Pancreas (tissue), 10 donors: Measurements from ENCODE around the gene FHDC1. TPM values are rescaled to one million over a fixed set of nuclear protein-coding genes. Genes with fewer than 3 reads are reported as not detected.

Source experiments
- ATAC-seq, 4 donors: fragments of 200-7000 bp; cut with Tn5 transposase; one replicate each; pipeline versions ENCODE4 v1.8.0 to v1.9.1; 2020; ENCODE audit warnings: mild to moderate bottlenecking in 4 of 4, moderate library complexity in 4 of 4
- DNase-seq, 6 donors: peaks; one replicate each; pipeline ENCODE4 v3.0.0-alpha.2; 2020
- FAIRE-seq: peaks from 2 replicates; lab custom pipeline; 2012; peaks lifted over from hg19 to GRCh38; lab: Jason Lieb, UNC
- H3K27ac ChIP-seq, 4 donors: fragments of 200-600 bp; sonication (generic); 1 replicate in 3 of 4; 2 replicates in 1 of 4; pipeline versions ENCODE4 v1.5.0 to v1.8.0; 2020
- H3K27me3 ChIP-seq, 4 donors: fragments of 200-600 bp; one replicate each; pipeline ENCODE4 v1.8.0; 2021
- H3K36me3 ChIP-seq, 3 donors: fragments of 200-600 bp; sonication (generic) in 1 of 3; one replicate each; pipeline versions ENCODE4 v1.5.0 to v1.8.0; 2020 to 2021
- H3K4me1 ChIP-seq, 3 donors: fragments of 200-600 bp; one replicate each; pipeline ENCODE4 v1.8.0; 2021
- H3K4me3 ChIP-seq, 4 donors: fragments of 200-600 bp; sonication (generic) in 2 of 4; one replicate each; pipeline versions ENCODE4 v1.5.0 to v1.8.0; 2020 to 2021
- H3K9me3 ChIP-seq, 4 donors: fragments of 200-600 bp; one replicate each; pipeline ENCODE4 v1.8.0; 2021
- WGBS, 2 donors: extraction: QIAGEN DNeasy Blood & Tissue Kit; methylation state at CpG; one replicate each; pipeline ENCODE4 v1.1.7; 2013; 5-methylcytosine and 5-hydroxymethylcytosine counted together
- intact Hi-C, 3 donors: fragments of 100-400 bp; cut with DNase I; formaldehyde crosslinking; loops; one replicate each; pipeline versions ENCODE4 v1.11.1 to v1.14.2; 2022
- polyA plus RNA-seq, 2 donors: library from polyadenylated mRNA; stranded (reverse); fragments of 200-250 nt; gene quantifications; one replicate each; pipeline ENCODE4 v1.2.3, GENCODE V29; 2013
- total RNA-seq, 6 donors: library from RNA; stranded (reverse); fragmentation: NEBNext Ultra II Directional in 4 of 6; extraction: Animal tissue kit (Norgen Biotek cat#: 25700) in 4 of 6; gene quantifications; one replicate each; pipeline versions ENCODE4 v1.2.1 to v1.2.4, GENCODE V29; 2021 to 2023
- TF ChIP-seq, protein P1 (sequence below), 4 donors: fragments of 200-600 bp; sonication (generic) in 3 of 4; IDR thresholded peaks; one replicate each; pipeline versions ENCODE4 v1.5.0 to v1.8.0; 2021; ENCODE audit warnings: antibody characterized with exemption in 4 of 4
- donor health status: healthy with polysubstance abuse.
- donor health status: DM: no; HTN: no; CAD: no; lungs with moderate emphysema.
- donor health status: DM: no; HTN: no; CAD: no.
- donor health status: control.
- donor health status: control.
- donor health status: Bipolar disorder and iron deficiency.
- donor health status: DM: yes; HTN: yes; CAD: no.
- donor health status: DM: no; HTN: no; CAD: no.
- donor health status: DM: no; HTN: no; CAD: no.
- donor health status: DM: yes; HTN: yes; CAD: no.

The FHDC1 gene
- total and polyA plus RNA-seq, 8 donors = 0.68 to 1.5 (median 1.0) TPM

DNA sequence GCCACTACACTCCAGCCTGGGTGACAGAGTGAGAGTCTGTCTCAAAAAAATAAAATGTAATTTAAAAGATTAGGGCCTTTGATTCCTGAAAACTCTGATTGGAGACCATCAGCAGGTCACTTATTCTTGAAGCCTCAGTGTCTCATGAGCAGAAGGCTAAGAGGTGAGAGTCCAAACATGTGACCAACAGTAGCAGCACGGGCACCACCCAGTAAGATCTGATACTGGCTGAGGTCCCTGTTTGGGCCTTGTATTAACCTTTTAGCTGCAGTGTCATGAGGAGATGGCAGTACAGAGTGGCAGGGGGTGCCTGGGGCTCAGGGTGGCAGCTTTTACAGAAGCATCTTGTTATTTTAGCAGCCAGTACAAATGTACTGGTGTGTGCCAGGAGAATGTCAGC lies 89.3 kb downstream of the FHDC1 start:
- no peak overlapping the region for H3K4me3 ChIP-seq
- H3K4me1 ChIP-seq = no peaks in the 10 kb centered on the region
- no peak overlapping the region for H3K27ac ChIP-seq
- FAIRE-seq = no peak
- WGBS, 2 donors = 12 to 25% methylated on average over 1 of the region's 1 CpG
- ATAC-seq = no peak
- no peaks in the 10 kb centered on the region for H3K27me3 ChIP-seq
- no peaks in the 10 kb centered on the region for H3K9me3 ChIP-seq
- no peak for DNase-seq
- TF ChIP-seq, protein P1, sequence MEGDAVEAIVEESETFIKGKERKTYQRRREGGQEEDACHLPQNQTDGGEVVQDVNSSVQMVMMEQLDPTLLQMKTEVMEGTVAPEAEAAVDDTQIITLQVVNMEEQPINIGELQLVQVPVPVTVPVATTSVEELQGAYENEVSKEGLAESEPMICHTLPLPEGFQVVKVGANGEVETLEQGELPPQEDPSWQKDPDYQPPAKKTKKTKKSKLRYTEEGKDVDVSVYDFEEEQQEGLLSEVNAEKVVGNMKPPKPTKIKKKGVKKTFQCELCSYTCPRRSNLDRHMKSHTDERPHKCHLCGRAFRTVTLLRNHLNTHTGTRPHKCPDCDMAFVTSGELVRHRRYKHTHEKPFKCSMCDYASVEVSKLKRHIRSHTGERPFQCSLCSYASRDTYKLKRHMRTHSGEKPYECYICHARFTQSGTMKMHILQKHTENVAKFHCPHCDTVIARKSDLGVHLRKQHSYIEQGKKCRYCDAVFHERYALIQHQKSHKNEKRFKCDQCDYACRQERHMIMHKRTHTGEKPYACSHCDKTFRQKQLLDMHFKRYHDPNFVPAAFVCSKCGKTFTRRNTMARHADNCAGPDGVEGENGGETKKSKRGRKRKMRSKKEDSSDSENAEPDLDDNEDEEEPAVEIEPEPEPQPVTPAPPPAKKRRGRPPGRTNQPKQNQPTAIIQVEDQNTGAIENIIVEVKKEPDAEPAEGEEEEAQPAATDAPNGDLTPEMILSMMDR (IDR thresholded peaks at IDR 0.05) = no peak
- H3K36me3 ChIP-seq = no peaks in the 10 kb centered on the region
- intact Hi-C loops = no loop called here

DNA sequence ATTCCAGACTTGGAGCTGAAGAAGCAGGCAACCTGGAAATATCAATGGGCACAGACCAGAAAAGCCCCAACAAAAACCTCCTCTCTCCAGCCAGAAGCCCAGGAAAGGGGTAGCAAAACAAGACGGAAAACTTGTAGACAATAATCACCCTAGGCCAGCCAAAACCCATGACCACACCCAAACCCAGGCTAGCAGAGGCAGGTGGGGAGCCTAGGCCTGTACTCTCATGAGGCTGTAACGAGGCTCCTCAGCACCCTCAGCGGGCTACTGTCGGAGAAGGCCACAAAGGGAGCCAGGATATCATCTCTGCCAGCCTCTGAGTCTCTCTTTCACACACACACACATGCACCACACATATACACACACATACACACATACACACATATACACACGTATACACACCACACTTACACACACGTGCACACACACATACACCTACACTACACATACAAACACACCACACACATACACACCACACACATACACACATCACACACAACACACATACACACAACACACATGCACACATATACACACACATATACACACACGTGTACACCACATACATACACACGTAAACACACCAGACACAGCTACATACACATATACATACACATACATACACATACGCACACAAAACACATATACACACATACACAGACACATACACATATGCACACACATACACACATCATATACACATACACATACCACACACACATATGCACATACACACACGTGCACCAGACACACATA lies 90.6 kb downstream of the FHDC1 start:
- no peaks in the 10 kb centered on the region for H3K27me3 ChIP-seq
- intact Hi-C loops = no loop called here
- H3K4me3 ChIP-seq = no peak overlapping the region
- H3K9me3 ChIP-seq = no peaks in the 10 kb centered on the region
- H3K36me3 ChIP-seq = no peaks in the 10 kb centered on the region
- FAIRE-seq = no peak
- no peak for DNase-seq
- TF ChIP-seq, protein P1 (IDR thresholded peaks at IDR 0.05) = no peak
- no peaks in the 10 kb centered on the region for H3K4me1 ChIP-seq
- no peak for ATAC-seq
- WGBS, 2 donors = 80 to 84% methylated on average over 10 of the region's 10 CpGs
- H3K27ac ChIP-seq = no peak overlapping the region

DNA sequence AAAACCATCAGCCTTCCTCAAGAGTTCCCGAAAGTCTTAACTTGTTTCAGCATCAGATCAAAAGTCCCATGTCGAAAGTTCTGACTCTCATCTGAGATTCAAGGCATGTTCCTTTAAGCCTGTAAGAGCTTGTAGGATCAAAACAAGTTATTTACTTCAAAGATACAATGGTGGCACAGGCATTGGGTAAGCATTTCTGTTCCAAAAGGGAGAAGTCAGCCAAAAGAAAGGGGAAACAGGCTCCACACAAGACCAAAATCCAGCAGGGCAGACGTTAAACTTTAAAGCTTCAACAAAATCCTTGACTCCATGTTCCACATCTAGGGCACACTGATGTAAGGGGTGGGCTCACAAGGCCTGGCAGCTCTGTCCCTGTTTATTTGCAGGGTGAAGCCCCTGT lies 91.7 kb downstream of the FHDC1 start:
- FAIRE-seq (no peak), DNase-seq (no peak), ATAC-seq (no peak)
- Histone ChIP-seq H3K9me3 (no peaks in the 10 kb centered on the region), H3K36me3 (no peaks in the 10 kb centered on the region), H3K4me1 (no peaks in the 10 kb centered on the region), H3K27me3 (no peaks in the 10 kb centered on the region), H3K4me3 (no peak overlapping the region), H3K27ac (no peak overlapping the region)
- TF ChIP-seq, protein P1 (IDR thresholded peaks at IDR 0.05) = no peak
- 55 to 66% methylated on average over 3 of the region's 3 CpGs for WGBS, 2 donors
- intact Hi-C loops = no loop called here

DNA sequence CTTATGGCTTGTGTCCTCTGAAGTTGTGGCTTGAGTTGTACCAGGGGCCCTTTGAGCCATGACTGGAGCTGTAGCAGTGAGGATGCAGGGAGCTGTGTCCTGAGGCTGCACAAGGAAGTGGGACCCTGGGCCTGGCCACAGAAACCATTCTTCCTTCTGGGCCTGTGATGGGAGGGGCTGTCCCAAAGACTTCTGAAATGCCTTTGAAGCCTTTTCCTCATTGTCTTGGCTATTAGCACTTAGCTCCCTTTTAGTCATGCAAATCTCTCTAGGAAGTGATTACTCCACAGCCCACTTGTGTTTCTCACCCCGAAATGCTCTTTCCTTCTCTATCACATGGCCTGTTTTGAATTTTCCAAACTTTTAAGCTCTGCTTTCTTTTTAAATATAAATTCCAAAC lies 92.4 kb downstream of the FHDC1 start:
- H3K4me3 ChIP-seq = no peak overlapping the region
- no peak overlapping the region for H3K27ac ChIP-seq
- DNase-seq (no peak), ATAC-seq (no peak), FAIRE-seq (no peak)
- intact Hi-C loops = no loop called here
- WGBS, 2 donors = 50 to 59% methylated on average over 1 of the region's 1 CpG
- H3K9me3 ChIP-seq = no peaks in the 10 kb centered on the region
- H3K27me3 ChIP-seq = no peaks in the 10 kb centered on the region
- TF ChIP-seq, protein P1 (IDR thresholded peaks at IDR 0.05) = no peak
- H3K4me1 ChIP-seq = no peaks in the 10 kb centered on the region
- no peaks in the 10 kb centered on the region for H3K36me3 ChIP-seq

Other genes starting within 250 kb of the FHDC1 start
- under 1 TPM; 0.06 to 0.59 (median 0.17) TPM for gene TIGD4, start 156.6 kb upstream of the FHDC1 start, total RNA-seq
- gene TIGD4, start 156.6 kb upstream of the FHDC1 start, polyA plus RNA-seq = under 1 TPM in 1 of 2 donors, not detected in 1; 0.35 TPM
- gene ARFIP1, start 156.4 kb upstream of the FHDC1 start, total RNA-seq = 10 to 100 TPM in 5 of 6 donors, 1 to 10 TPM in 1; 9.4 to 20.6 (median 11.7) TPM
- 10 to 100 TPM in 1 of 2 donors, 1 to 10 TPM in 1; 9.2 to 11.6 TPM for gene ARFIP1, start 156.4 kb upstream of the FHDC1 start, polyA plus RNA-seq